Panc1 (cell line): Measurements from ENCODE around the gene AGAP1. TPM values are rescaled to one million over a fixed set of nuclear protein-coding genes. Genes with fewer than 3 reads are reported as not detected.
A peak's percentile ranks its signal among the peaks of the same experiment; 100 is the strongest.

ENCODE experiments used
- ATAC-seq: fragments of 200-7000 bp; cut with Tn5 transposase; 2 replicates; pipeline ENCODE4 v1.9.1; 2020; ENCODE audit warnings: mild to moderate bottlenecking, moderate library complexity
- BruUV-seq: library from RNA; stranded (reverse); fragments of 400-500 nt; replicated peaks from 2 replicates; lab custom pipeline; 2021; lab: Mats Ljungman, UMichigan
- CTCF ChIA-PET: fragments of 300-600 bp; sonication (Branson Sonifier 250); formaldehyde crosslinking; loops from one replicate; lab custom pipeline; 2022; ENCODE audit warnings: antibody characterized with exemption; lab: Charles Lee
- POLR2A ChIA-PET: fragments of 300-600 bp; sonication (Branson Sonifier 250); formaldehyde crosslinking; loops from one replicate; lab custom pipeline; 2022; ENCODE audit warnings: antibody characterized with exemption; lab: Charles Lee
- DNase-seq: peaks from one replicate; pipeline ENCODE4 v3.0.0-alpha.2; 2010; ENCODE audit warnings: low read depth, low spot score
- H3K27ac ChIP-seq: 2 replicates; pipeline ENCODE4 v1.5.1; 2011; ENCODE audit warnings: mild to moderate bottlenecking, low read length, inconsistent platforms
- H3K27me3 ChIP-seq: fragments of 200-500 bp; sonication (Bioruptor generic); 2 replicates; pipeline ENCODE4 v1.6.0; 2014; ENCODE audit warnings: low read length, inconsistent platforms; ENCODE audit not compliant: control insufficient read depth, insufficient read depth
- H3K36me3 ChIP-seq: fragments of 200-500 bp; sonication (Bioruptor generic); 2 replicates; pipeline ENCODE4 v1.5.1; 2014; ENCODE audit warnings: inconsistent platforms, mild to moderate bottlenecking, low read length, moderate library complexity; ENCODE audit not compliant: control insufficient read depth, insufficient read depth
- H3K4me1 ChIP-seq: 2 replicates; pipeline ENCODE4 v1.5.1; 2011; ENCODE audit warnings: inconsistent platforms, mild to moderate bottlenecking, low read length, moderate library complexity; ENCODE audit not compliant: control insufficient read depth, insufficient read depth
- H3K4me3 ChIP-seq, 2 experiments: 2 replicates each; pipeline ENCODE4 v1.5.1; 2011 to 2012; ENCODE audit warnings: low read depth in 2 of 2, low read length in 2 of 2, mild to moderate bottlenecking in 2 of 2, inconsistent platforms in 1 of 2, moderate library complexity in 1 of 2
- H3K9me3 ChIP-seq: fragments of 200-500 bp; sonication (Bioruptor generic); 2 replicates; pipeline ENCODE4 v1.5.1; 2014; ENCODE audit warnings: low read depth, mild to moderate bottlenecking, inconsistent platforms, low read length, moderate library complexity; ENCODE audit not compliant: control insufficient read depth, insufficient read depth
- CTCF ChIP-seq: fragments of 450-650 bp; IDR thresholded peaks from 2 replicates; pipeline ENCODE4 v1.5.1; 2017; ENCODE audit warnings: mild to moderate bottlenecking
- POLR2AphosphoS5 ChIP-seq: IDR thresholded peaks from 2 replicates; pipeline ENCODE4 v1.6.1; 2012; ENCODE audit warnings: mild to moderate bottlenecking, low read depth, low read length, moderate library complexity
- REST ChIP-seq, 2 experiments: IDR thresholded peaks; 2 replicates each; pipeline ENCODE4 v1.6.1; 2011 to 2012; ENCODE audit warnings: low read depth in 2 of 2, control low read depth in 1 of 2, low read length in 1 of 2, mild to moderate bottlenecking in 1 of 2, moderate library complexity in 1 of 2; ENCODE audit not compliant: insufficient read depth in 1 of 2
- SIN3A ChIP-seq: IDR thresholded peaks from 2 replicates; pipeline ENCODE4 v1.6.1; 2012; ENCODE audit warnings: low read depth, mild to moderate bottlenecking, low read length, moderate library complexity, borderline replicate concordance; ENCODE audit not compliant: insufficient read depth
- TCF7L2 ChIP-seq: IDR thresholded peaks from 2 replicates; pipeline ENCODE4 v1.6.1; 2011; ENCODE audit warnings: mild to moderate bottlenecking, low read depth, low read length, inconsistent platforms
- in situ Hi-C: cut with HindIII; loops from 2 replicates; pipeline ENCODE4 v1.10.0; 2016; ENCODE audit warnings: low sequenced_read_pairs, low pct_unique_long_range_greater_than_20kb
- intact Hi-C: fragments of 100-400 bp; cut with micrococcal nuclease; formaldehyde crosslinking; loops from one replicate; pipeline ENCODE4 v1.10.0; 2022; ENCODE audit not compliant: unreplicated experiment
- total RNA-seq: library from RNA; stranded (reverse); gene quantifications from one replicate; pipeline ENCODE4 v1.2.1, GENCODE V29; 2021; ENCODE audit not compliant: unreplicated experiment

AGAP1 gene
- total RNA-seq, 1 experiment from 2014 or later: 38.9 TPM

GRCh38 chr2:235776531-235776930, 282.7 kb downstream of the AGAP1 start:
- in situ Hi-C loops: no loop called here
- TF ChIP-seq CTCF: no peak
- TF ChIP-seq REST (IDR thresholded peaks at IDR 0.05; ENCODE audit: insufficient read depth in 1 of 2, low read depth in 2 of 2, low read length in 1 of 2): no peak
- no peak for TF ChIP-seq SIN3A
- TF ChIP-seq POLR2AphosphoS5: no peak
- no peak for TF ChIP-seq TCF7L2
- H3K9me3 ChIP-seq: no peaks in the 10 kb centered on the region

GRCh38 chr2:235779444-235779896, 285.6 kb downstream of the AGAP1 start:
- intact Hi-C loops (loop anchor here (2.0 kb wide), 1 partner anchor 401 kb away; no protein-coding TSS in a partner anchor), in situ Hi-C loops (no loop called here)
- no peaks in the 10 kb centered on the region for H3K4me1 ChIP-seq
- POLR2A ChIA-PET: no interaction called here
- CTCF ChIA-PET: interaction anchor here (0.6 to 1.5 kb wide), 6 partner anchors 14 to 479 kb away, joined by 3 to 8 read pairs (median 4); no protein-coding TSS in a partner anchor
- H3K9me3 ChIP-seq: no peaks in the 10 kb centered on the region
- DNase-seq (peak; percentile 46), ATAC-seq (peak; percentile 96)
- H3K27ac ChIP-seq: no peak overlapping the region
- H3K27me3 ChIP-seq: no peaks in the 10 kb centered on the region
- TF ChIP-seq CTCF: peak; percentile 95
- no peak for TF ChIP-seq TCF7L2
- no TSS peak for BruUV-seq
- H3K36me3 ChIP-seq: no peaks in the 10 kb centered on the region
- H3K4me3 ChIP-seq: no peak overlapping the region

More at GRCh38 chr2:235776531-235776930, 282.7 kb downstream of the AGAP1 start:
- intact Hi-C loops: no loop called here
- no peaks in the 10 kb centered on the region for H3K4me1 ChIP-seq
- no peaks in the 10 kb centered on the region for H3K27me3 ChIP-seq
- H3K27ac ChIP-seq: no peak overlapping the region
- H3K4me3 ChIP-seq: no peak overlapping the region
- no peaks in the 10 kb centered on the region for H3K36me3 ChIP-seq
- ChIA-PET POLR2A (no interaction called here), CTCF (no interaction called here)
- no TSS peak for BruUV-seq
- DNase-seq (no peak), ATAC-seq (no peak)
